ENCODE data around the gene STARD9.

The STARD9 gene

GRCh38 chr15:42687740-42688139 lies 112.3 kb downstream of the STARD9 start:
- peaks cover 9% of the 10 kb centered on the region; the same call in 1 of the 2 replicates for H3K36me3 ChIP-seq (ENCODE audit: insufficient read depth, low read length)
- H3K9me3 ChIP-seq (ENCODE audit: control insufficient read depth, insufficient read depth, low read length) = no peaks in the 10 kb centered on the region
- no peak overlapping the region for H3K9ac ChIP-seq (ENCODE audit: low read depth, low read length)
- no peaks in the 10 kb centered on the region for H3K4me1 ChIP-seq (ENCODE audit: insufficient read depth, low read length)

GRCh38 chr15:42688301-42688700 lies 112.9 kb downstream of the STARD9 start:
- Histone ChIP-seq H3K9ac (ENCODE audit: low read depth, low read length) (no peak overlapping the region), H3K36me3 (ENCODE audit: insufficient read depth, low read length) (peaks cover 9% of the 10 kb centered on the region; the same call in 1 of the 2 replicates), H3K4me1 (ENCODE audit: insufficient read depth, low read length) (no peaks in the 10 kb centered on the region), H3K9me3 (ENCODE audit: control insufficient read depth, insufficient read depth, low read length) (no peaks in the 10 kb centered on the region)

GRCh38 chr15:42691308-42691707 lies 115.9 kb downstream of the STARD9 start:
- Histone ChIP-seq H3K4me1 (ENCODE audit: insufficient read depth, low read length) (no peaks in the 10 kb centered on the region), H3K36me3 (ENCODE audit: insufficient read depth, low read length) (peaks cover 5% of the 10 kb centered on the region; the same call in 1 of the 2 replicates), H3K9me3 (ENCODE audit: control insufficient read depth, insufficient read depth, low read length) (no peaks in the 10 kb centered on the region), H3K9ac (ENCODE audit: low read depth, low read length) (no peak overlapping the region)

- Histone ChIP-seq H3K4me1 (ENCODE audit: insufficient read depth, low read length) (no peaks in the 10 kb centered on the region), H3K9ac (ENCODE audit: low read depth, low read length) (no peak overlapping the region), H3K9me3 (ENCODE audit: control insufficient read depth, insufficient read depth, low read length) (no peaks in the 10 kb centered on the region), H3K36me3 (ENCODE audit: insufficient read depth, low read length) (peaks cover 5% of the 10 kb centered on the region; the same call in 1 of the 2 replicates)
Measured at GRCh38 chr15:42691770-42692169, 116.4 kb downstream of the STARD9 start.

- no peaks in the 10 kb centered on the region for H3K4me1 ChIP-seq (ENCODE audit: insufficient read depth, low read length)
- H3K9me3 ChIP-seq (ENCODE audit: control insufficient read depth, insufficient read depth, low read length) = no peaks in the 10 kb centered on the region
- no peak overlapping the region for H3K9ac ChIP-seq (ENCODE audit: low read depth, low read length)
- H3K36me3 ChIP-seq (ENCODE audit: insufficient read depth, low read length) = no peaks in the 10 kb centered on the region; the same call in 1 of the 2 replicates
Measured at GRCh38 chr15:42692536-42692935, 117.1 kb downstream of the STARD9 start.

GRCh38 chr15:42692997-42693396 lies 117.6 kb downstream of the STARD9 start:
- Histone ChIP-seq H3K9ac (ENCODE audit: low read depth, low read length) (no peak overlapping the region), H3K36me3 (ENCODE audit: insufficient read depth, low read length) (no peaks in the 10 kb centered on the region; the same call in 1 of the 2 replicates), H3K4me1 (ENCODE audit: insufficient read depth, low read length) (no peaks in the 10 kb centered on the region), H3K9me3 (ENCODE audit: control insufficient read depth, insufficient read depth, low read length) (no peaks in the 10 kb centered on the region)

GRCh38 chr15:42693496-42693895 lies 118.1 kb downstream of the STARD9 start:
- no peaks in the 10 kb centered on the region for H3K4me1 ChIP-seq (ENCODE audit: insufficient read depth, low read length)

GRCh38 chr15:42693942-42694341 lies 118.5 kb downstream of the STARD9 start:
- H3K9me3 ChIP-seq (ENCODE audit: control insufficient read depth, insufficient read depth, low read length) = no peaks in the 10 kb centered on the region
- no peak overlapping the region for H3K9ac ChIP-seq (ENCODE audit: low read depth, low read length)
- no peaks in the 10 kb centered on the region for H3K4me1 ChIP-seq (ENCODE audit: insufficient read depth, low read length)
- no peaks in the 10 kb centered on the region; the same call in 1 of the 2 replicates for H3K36me3 ChIP-seq (ENCODE audit: insufficient read depth, low read length)

More at GRCh38 chr15:42693496-42693895, 118.1 kb downstream of the STARD9 start:
- no peaks in the 10 kb centered on the region for H3K9me3 ChIP-seq (ENCODE audit: control insufficient read depth, insufficient read depth, low read length)
- H3K9ac ChIP-seq (ENCODE audit: low read depth, low read length) = no peak overlapping the region
- no peaks in the 10 kb centered on the region; the same call in 1 of the 2 replicates for H3K36me3 ChIP-seq (ENCODE audit: insufficient read depth, low read length)

- H3K9ac ChIP-seq (ENCODE audit: low read depth, low read length) = no peak overlapping the region
- no peaks in the 10 kb centered on the region for H3K4me1 ChIP-seq (ENCODE audit: insufficient read depth, low read length)
- H3K36me3 ChIP-seq (ENCODE audit: insufficient read depth, low read length) = no peaks in the 10 kb centered on the region; the same call in 1 of the 2 replicates
- no peaks in the 10 kb centered on the region for H3K9me3 ChIP-seq (ENCODE audit: control insufficient read depth, insufficient read depth, low read length)
Measured at GRCh38 chr15:42694398-42694797, 119.0 kb downstream of the STARD9 start.

- Histone ChIP-seq H3K9me3 (ENCODE audit: control insufficient read depth, insufficient read depth, low read length) (no peaks in the 10 kb centered on the region), H3K4me1 (ENCODE audit: insufficient read depth, low read length) (no peaks in the 10 kb centered on the region), H3K9ac (ENCODE audit: low read depth, low read length) (no peak overlapping the region), H3K36me3 (ENCODE audit: insufficient read depth, low read length) (no peaks in the 10 kb centered on the region; the same call in 1 of the 2 replicates)
Measured at GRCh38 chr15:42695527-42696071, 120.2 kb downstream of the STARD9 start.

- Histone ChIP-seq H3K36me3 (ENCODE audit: insufficient read depth, low read length) (no peaks in the 10 kb centered on the region; the same call in 1 of the 2 replicates), H3K9ac (ENCODE audit: low read depth, low read length) (no peak overlapping the region), H3K4me1 (ENCODE audit: insufficient read depth, low read length) (no peaks in the 10 kb centered on the region), H3K9me3 (ENCODE audit: control insufficient read depth, insufficient read depth, low read length) (no peaks in the 10 kb centered on the region)
Measured at GRCh38 chr15:42696626-42697025, 121.2 kb downstream of the STARD9 start.

GRCh38 chr15:42704492-42704926 lies 129.1 kb downstream of the STARD9 start:
- H3K36me3 ChIP-seq (ENCODE audit: insufficient read depth, low read length) = no peaks in the 10 kb centered on the region
- H3K4me1 ChIP-seq (ENCODE audit: insufficient read depth, low read length) = no peaks in the 10 kb centered on the region
- H3K9ac ChIP-seq (ENCODE audit: low read depth, low read length) = no peak overlapping the region
- no peaks in the 10 kb centered on the region for H3K9me3 ChIP-seq (ENCODE audit: control insufficient read depth, insufficient read depth, low read length)

GRCh38 chr15:42705336-42705735 lies 129.9 kb downstream of the STARD9 start:
- Histone ChIP-seq H3K9ac (ENCODE audit: low read depth, low read length) (no peak overlapping the region), H3K4me1 (ENCODE audit: insufficient read depth, low read length) (no peaks in the 10 kb centered on the region)

GRCh38 chr15:42707068-42707467 lies 131.7 kb downstream of the STARD9 start:
- no peaks in the 10 kb centered on the region for H3K9me3 ChIP-seq (ENCODE audit: control insufficient read depth, insufficient read depth, low read length)
- no peaks in the 10 kb centered on the region for H3K36me3 ChIP-seq (ENCODE audit: insufficient read depth, low read length)
- H3K4me1 ChIP-seq (ENCODE audit: insufficient read depth, low read length) = no peaks in the 10 kb centered on the region
- H3K9ac ChIP-seq (ENCODE audit: low read depth, low read length) = no peak overlapping the region

More at GRCh38 chr15:42705336-42705735, 129.9 kb downstream of the STARD9 start:
- Histone ChIP-seq H3K9me3 (ENCODE audit: control insufficient read depth, insufficient read depth, low read length) (no peaks in the 10 kb centered on the region), H3K36me3 (ENCODE audit: insufficient read depth, low read length) (no peaks in the 10 kb centered on the region)

GRCh38 chr15:42707873-42708544 lies 132.6 kb downstream of the STARD9 start:
- no peaks in the 10 kb centered on the region for H3K9me3 ChIP-seq (ENCODE audit: control insufficient read depth, insufficient read depth, low read length)
- H3K4me1 ChIP-seq (ENCODE audit: insufficient read depth, low read length) = no peaks in the 10 kb centered on the region
- H3K9ac ChIP-seq (ENCODE audit: low read depth, low read length) = no peak overlapping the region
- H3K36me3 ChIP-seq (ENCODE audit: insufficient read depth, low read length) = no peaks in the 10 kb centered on the region
